ENCODE results near the gene ZNF407.

GRCh38 chr18:74632351-74632679 lies 34.6 kb downstream of the ZNF407 start:
- no peak for TF ChIP-seq CTCF (IDR thresholded peaks at IDR 0.05)
- TF ChIP-seq POLR2A (IDR thresholded peaks at IDR 0.05), result no peak
- TF ChIP-seq POLR2AphosphoS5 (IDR thresholded peaks at IDR 0.05), result no peak

All from stomach (tissue), 4 donors.